ACC112 (cell line): ENCODE measurements around the gene LPO.

ENCODE experiments used
- H2AFZ ChIP-seq: fragments of 200-600 bp; sonication (generic); one replicate; pipeline ENCODE4 v1.6.0; 2017; ENCODE audit warnings: antibody characterized with exemption, low read length; ENCODE audit not compliant: unreplicated experiment
- H3K27ac ChIP-seq: fragments of 200-600 bp; sonication (generic); 2 replicates; pipeline ENCODE4 v1.5.1; 2014; ENCODE audit warnings: low read depth, mild to moderate bottlenecking, antibody characterized with exemption, low read length, moderate library complexity
- H3K27me3 ChIP-seq: fragments of 200-600 bp; sonication (generic); 2 replicates; pipeline ENCODE4 v1.6.1; 2014; ENCODE audit warnings: mild to moderate bottlenecking, antibody characterized with exemption, low read length, moderate library complexity, mixed read lengths; ENCODE audit not compliant: insufficient read depth
- H3K36me3 ChIP-seq: fragments of 200-600 bp; sonication (generic); 2 replicates; pipeline ENCODE4 v1.6.1; 2016; ENCODE audit warnings: mild to moderate bottlenecking, antibody characterized with exemption, low read length, moderate library complexity, mixed read lengths; ENCODE audit not compliant: insufficient read depth
- H3K4me1 ChIP-seq: fragments of 200-600 bp; sonication (generic); one replicate; pipeline ENCODE4 v1.6.1; 2016; ENCODE audit warnings: low read length, mixed read lengths; ENCODE audit not compliant: insufficient read depth, unreplicated experiment, control insufficient read depth
- H3K4me3 ChIP-seq: fragments of 200-600 bp; sonication (generic); 2 replicates; pipeline ENCODE4 v1.5.1; 2014; ENCODE audit warnings: mild to moderate bottlenecking, low read depth, low read length
- H3K79me2 ChIP-seq: fragments of 200-600 bp; sonication (generic); one replicate; pipeline ENCODE4 v1.6.0; 2016; ENCODE audit warnings: low read length; ENCODE audit not compliant: control insufficient read depth, unreplicated experiment, insufficient read depth

LPO gene

DNA sequence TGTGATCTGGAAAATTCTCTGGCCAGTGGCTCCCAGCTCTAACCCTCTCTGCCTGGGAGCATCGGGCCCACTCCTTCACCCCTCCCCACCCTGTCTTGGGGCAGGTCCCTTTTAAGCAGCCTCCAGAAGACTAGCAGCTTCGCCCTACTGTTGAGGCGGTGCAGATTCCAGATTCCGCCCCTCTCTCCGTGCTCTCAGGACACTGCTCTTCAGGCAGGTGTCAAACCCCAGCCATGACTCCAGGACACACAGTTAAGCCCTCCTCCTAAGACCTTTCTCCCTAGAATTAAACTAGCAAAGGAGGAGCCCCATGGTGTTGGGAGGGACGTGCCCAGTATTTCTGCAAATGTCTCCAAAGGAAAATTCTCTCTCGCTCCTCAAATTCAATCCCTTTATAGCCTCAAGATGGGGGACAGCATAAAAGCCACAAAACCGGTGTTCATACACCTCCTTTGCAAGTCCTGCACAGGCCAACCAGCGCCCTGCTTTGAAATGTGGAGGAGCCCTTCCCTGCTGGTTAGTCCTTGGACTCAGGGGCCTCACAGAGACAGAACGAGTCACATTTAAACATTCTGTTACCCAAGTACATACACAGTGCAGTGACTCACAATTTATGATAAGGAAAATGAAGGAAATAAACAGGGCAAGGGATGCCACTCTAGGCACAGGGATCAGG is 7.2 kb downstream of the LPO start:
- no peak overlapping the region for H3K27ac ChIP-seq
- H3K27me3 ChIP-seq, result peaks cover 60% of the 10 kb centered on the region

DNA sequence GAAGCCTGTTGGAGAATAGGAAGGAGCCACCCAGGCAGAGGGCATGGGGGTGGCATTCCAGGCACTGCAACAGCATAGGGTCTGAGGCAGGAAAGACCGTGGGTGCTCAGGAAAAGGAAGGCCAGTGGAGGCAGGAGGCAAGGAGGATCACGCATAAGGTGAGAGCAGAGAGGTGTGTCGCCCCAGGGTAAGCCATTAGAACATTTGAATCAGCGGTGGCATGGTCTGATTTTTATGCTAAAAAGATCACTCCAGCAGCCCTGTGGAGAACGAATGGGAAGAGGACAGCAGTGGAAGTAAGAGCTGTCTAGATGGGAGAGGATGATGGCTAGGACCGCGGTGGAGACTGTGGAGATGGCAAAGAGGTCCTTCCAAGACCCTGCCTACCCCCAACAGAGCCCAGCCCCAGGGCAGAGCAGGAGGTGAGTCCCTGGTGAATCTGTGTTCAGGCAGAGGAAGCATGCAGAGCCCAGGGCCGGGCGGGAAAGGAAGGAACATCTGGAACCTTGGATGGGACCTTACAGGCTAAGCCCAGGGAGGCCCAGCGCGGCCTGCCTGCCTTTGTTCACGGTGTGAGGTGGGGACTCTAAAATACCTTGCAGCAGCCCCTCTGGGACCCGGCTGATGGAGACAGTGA is 7.8 kb downstream of the LPO start:
- no peak overlapping the region for H3K4me3 ChIP-seq
- H3K4me1 ChIP-seq, result no peaks in the 10 kb centered on the region
- H3K79me2 ChIP-seq, result no peaks in the 10 kb centered on the region
- H3K27me3 ChIP-seq, result peaks cover 56% of the 10 kb centered on the region
- no peak overlapping the region for H3K27ac ChIP-seq
- H3K36me3 ChIP-seq, result no peaks in the 10 kb centered on the region
- H2AFZ ChIP-seq, result no peak overlapping the region

More for the DNA sequence above, 7.2 kb downstream of the LPO start:
- H2AFZ ChIP-seq, result no peak overlapping the region
- no peaks in the 10 kb centered on the region for H3K36me3 ChIP-seq
- H3K4me3 ChIP-seq, result no peak overlapping the region
- no peaks in the 10 kb centered on the region for H3K79me2 ChIP-seq
- peaks cover under 1% of the 10 kb centered on the region for H3K4me1 ChIP-seq

DNA sequence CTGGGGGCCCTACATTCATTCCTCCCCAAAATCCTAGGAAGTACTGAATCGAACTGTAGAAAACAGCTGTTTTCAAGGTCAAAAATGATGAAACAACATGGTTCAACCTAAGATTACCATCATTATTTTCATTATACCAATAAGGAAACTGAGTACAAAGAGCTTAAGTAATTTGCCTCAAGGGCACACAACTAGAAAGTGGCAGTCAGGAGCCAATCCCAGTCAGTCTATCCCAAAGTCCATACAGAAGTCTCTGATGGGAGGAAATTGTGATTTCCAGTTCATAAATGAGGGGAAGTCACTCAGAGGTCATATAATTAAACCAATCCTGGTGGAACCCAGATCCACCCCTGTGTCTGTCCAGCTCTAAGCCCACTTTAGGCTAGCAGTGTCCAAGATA is 8.4 kb downstream of the LPO start:
- Histone ChIP-seq H3K36me3 (no peaks in the 10 kb centered on the region), H3K4me3 (no peak overlapping the region), H3K27me3 (peaks cover 51% of the 10 kb centered on the region), H3K27ac (no peak overlapping the region), H3K79me2 (no peaks in the 10 kb centered on the region), H2AFZ (no peak overlapping the region), H3K4me1 (no peaks in the 10 kb centered on the region)

DNA sequence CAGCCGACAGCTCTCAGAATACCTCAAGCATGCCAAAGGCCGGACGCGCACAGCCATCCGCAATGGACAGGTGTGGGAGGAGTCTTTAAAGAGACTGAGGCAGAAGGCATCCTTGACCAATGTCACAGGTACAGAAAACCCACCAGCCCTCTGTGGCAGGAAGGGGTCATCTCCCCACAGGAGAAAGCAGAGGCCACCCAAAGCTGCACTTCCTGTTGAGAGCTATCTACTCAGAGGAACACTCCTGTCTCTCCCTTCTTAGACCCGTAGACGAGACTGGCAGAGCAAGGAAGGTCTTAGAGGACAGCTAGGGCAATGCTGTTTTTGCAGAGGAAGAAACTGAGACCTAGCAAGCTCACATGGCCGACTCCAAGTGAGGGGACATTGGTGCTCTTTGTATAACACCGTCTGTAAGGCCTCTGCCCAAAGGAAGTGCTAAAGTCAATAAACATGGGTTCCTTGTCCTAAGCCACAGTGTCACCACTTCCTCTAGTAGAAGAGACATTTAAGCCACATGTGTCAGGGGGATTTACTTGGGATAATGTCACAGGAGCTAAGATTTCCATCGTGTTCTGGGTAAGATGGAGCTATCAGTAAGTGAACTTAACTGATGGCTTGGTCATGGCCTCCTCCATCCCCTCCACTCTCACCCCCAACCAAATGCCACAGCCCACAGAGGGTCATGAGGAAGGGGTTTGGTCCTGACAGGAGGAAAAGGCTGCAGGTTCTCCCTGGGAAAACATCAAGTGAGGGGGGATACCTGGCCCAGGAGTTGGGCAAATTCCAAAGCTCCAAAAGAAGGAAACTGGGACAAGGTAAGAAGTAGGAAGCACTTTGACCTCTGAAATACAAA is 9.4 kb downstream of the LPO start:
- H3K36me3 ChIP-seq, result no peaks in the 10 kb centered on the region
- H3K4me3 ChIP-seq, result no peak overlapping the region
- H2AFZ ChIP-seq, result no peak overlapping the region
- no peaks in the 10 kb centered on the region for H3K79me2 ChIP-seq
- H3K27me3 ChIP-seq, result peaks cover 48% of the 10 kb centered on the region
- no peaks in the 10 kb centered on the region for H3K4me1 ChIP-seq
- no peak overlapping the region for H3K27ac ChIP-seq

DNA sequence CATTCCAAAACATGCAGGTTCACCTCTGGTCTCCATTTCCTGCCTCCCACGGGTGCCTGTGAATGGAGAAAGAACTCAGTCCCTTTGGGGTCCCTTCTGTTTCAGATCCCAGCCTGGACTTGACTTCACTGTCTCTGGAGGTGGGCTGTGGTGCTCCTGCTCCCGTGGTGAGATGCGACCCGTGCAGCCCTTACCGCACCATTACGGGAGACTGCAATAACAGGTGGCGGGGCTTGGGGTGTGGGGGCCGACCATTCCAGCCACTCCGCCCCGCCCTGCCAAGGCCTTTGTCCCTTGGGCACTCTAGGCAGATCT is 10.5 kb downstream of the LPO start:
- Histone ChIP-seq H2AFZ (no peak overlapping the region), H3K79me2 (no peaks in the 10 kb centered on the region), H3K4me3 (peak overlapping the region; percentile 83), H3K27ac (no peak overlapping the region), H3K4me1 (no peaks in the 10 kb centered on the region), H3K27me3 (peaks cover 36% of the 10 kb centered on the region), H3K36me3 (no peaks in the 10 kb centered on the region)

DNA sequence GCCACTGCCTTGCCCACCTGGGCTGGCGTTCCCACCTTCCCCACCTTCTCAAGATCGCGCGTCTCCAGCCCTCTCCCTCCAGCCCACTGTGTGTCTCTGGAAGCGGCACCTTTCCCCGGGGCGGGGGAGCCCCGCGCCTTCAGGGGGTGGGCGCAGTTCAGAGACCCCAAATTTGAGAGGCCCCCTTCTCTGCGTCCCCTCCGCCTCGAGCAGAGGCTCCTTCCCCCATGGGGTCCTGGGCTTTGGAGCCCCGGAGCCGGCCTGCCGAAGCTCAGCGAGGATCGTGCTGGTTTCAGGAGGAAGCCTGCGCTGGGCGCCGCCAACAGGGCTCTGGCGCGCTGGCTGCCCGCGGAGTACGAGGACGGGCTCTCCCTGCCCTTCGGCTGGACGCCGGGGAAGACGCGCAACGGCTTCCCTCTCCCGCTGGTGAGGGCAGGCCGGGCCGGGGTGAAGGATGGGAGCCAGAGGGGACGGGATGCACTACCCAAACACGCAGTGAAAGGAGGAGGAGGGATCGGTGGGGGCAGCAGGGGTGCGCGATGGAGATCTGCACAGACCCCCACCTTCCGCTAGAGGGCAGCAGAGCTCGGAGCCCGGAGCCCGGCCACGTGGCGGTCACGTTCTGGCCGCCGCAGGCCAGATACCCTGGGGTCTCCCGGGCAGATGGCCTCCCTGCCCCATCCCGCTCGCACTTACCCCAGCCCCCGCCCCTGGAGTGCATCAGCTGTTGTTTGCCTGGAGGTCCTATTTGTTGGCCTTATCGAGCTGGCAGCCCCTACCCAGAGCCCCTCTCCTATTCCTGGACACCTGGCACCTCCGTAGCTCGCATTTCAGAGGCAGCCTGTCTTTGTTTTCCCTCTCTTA is 11.1 kb downstream of the LPO start:
- H2AFZ ChIP-seq, result peak overlapping the region; percentile 93
- H3K27me3 ChIP-seq, result peaks cover 35% of the 10 kb centered on the region

DNA sequence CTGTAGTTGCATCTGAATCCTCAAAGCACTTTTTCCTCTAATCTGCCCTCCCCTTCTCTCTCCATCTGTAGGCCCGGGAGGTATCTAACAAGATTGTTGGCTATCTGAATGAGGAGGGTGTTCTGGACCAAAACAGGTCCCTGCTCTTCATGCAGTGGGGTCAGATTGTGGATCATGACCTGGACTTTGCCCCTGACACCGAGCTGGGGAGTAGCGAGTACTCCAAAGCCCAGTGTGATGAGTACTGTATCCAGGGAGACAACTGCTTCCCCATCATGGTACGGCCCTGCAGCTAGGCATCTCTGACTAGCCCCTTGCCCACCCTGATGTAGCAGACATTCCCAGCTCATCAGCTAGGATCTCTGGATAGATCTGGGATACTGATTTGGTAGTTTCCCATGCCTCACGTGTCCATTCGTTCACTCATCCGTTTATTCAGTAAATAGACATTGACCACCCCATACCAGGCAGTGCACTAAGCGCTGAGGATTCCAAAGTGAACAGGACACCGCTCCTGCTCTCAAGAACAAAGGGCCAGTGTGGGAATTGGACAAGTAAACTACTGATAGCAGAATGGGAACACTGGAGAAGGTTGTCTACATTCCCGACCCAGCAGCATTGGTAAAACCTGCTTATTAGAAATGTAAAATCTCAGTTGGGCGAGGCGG is 12.1 kb downstream of the LPO start:
- Histone ChIP-seq H3K4me3 (no peak overlapping the region), H2AFZ (no peak overlapping the region), H3K36me3 (no peaks in the 10 kb centered on the region), H3K79me2 (no peaks in the 10 kb centered on the region), H3K4me1 (no peaks in the 10 kb centered on the region), H3K27me3 (peaks cover 34% of the 10 kb centered on the region), H3K27ac (no peak overlapping the region)

More for the DNA sequence above, 11.1 kb downstream of the LPO start:
- H3K4me3 ChIP-seq, result peak overlapping the region; percentile 83
- no peak overlapping the region for H3K27ac ChIP-seq
- no peaks in the 10 kb centered on the region for H3K79me2 ChIP-seq
- no peaks in the 10 kb centered on the region for H3K36me3 ChIP-seq
- no peaks in the 10 kb centered on the region for H3K4me1 ChIP-seq

DNA sequence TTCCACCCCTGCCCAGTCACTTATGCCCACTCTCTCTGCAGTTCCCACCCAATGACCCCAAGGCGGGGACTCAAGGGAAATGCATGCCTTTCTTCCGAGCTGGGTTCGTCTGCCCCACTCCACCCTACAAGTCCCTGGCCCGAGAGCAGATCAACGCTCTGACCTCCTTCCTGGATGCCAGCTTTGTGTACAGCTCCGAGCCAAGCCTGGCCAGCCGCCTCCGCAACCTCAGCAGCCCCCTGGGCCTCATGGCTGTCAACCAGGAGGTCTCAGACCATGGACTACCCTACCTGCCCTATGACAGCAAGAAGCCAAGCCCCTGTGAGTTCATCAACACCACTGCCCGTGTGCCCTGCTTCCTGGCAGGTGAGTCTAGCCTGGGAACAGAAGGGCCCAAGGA is 13.8 kb downstream of the LPO start:
- Histone ChIP-seq H3K4me1 (no peaks in the 10 kb centered on the region), H3K79me2 (no peaks in the 10 kb centered on the region), H3K27ac (no peak overlapping the region), H3K27me3 (peaks cover 41% of the 10 kb centered on the region), H3K4me3 (no peak overlapping the region), H2AFZ (no peak overlapping the region), H3K36me3 (no peaks in the 10 kb centered on the region)

DNA sequence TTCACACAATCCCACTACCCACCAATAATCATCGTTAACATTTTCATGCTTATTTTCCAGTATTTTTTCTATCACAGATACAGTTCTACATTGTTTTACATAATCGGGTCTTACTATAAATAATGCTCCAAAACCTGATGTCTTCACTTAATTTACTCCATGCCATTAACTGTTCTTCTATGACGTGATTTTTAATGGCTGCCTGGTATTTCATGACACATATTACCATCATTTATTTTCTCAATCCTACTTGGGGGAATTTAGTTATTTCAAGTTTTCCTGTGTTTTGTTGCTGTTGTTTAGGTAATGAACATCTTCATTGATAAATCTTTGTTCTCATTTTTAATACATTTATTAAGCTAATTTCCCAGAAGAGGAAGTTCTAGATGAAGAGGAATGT is 14.7 kb downstream of the LPO start:
- H3K79me2 ChIP-seq, result no peaks in the 10 kb centered on the region
- no peak overlapping the region for H3K4me3 ChIP-seq
- no peaks in the 10 kb centered on the region for H3K4me1 ChIP-seq
- H2AFZ ChIP-seq, result no peak overlapping the region
- H3K27ac ChIP-seq, result no peak overlapping the region
- peaks cover 45% of the 10 kb centered on the region for H3K27me3 ChIP-seq
- no peaks in the 10 kb centered on the region for H3K36me3 ChIP-seq

DNA sequence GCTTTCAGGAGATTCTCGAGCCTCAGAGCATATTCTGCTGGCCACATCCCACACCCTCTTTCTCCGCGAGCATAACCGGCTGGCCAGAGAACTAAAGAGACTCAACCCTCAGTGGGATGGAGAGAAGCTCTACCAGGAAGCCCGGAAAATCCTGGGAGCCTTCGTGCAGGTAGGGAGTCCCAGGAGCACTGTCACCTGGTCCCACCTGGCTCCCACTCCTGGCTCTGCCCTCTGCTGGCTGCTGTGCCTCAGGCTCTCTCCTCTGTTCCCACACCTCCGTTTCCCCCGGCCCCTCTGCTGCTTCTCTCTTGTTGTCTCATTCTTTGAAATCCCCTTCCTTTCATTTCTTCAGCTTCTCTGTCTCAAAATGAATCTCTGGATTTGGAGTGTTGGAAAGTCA is 16.4 kb downstream of the LPO start:
- H3K4me1 ChIP-seq, result no peaks in the 10 kb centered on the region
- H3K4me3 ChIP-seq, result no peak overlapping the region
- H2AFZ ChIP-seq, result no peak overlapping the region

More for the DNA sequence above, 16.4 kb downstream of the LPO start:
- no peaks in the 10 kb centered on the region for H3K79me2 ChIP-seq
- peaks cover 56% of the 10 kb centered on the region for H3K27me3 ChIP-seq
- no peak overlapping the region for H3K27ac ChIP-seq
- no peaks in the 10 kb centered on the region for H3K36me3 ChIP-seq
